ENCODE measurements around the gene DPH7.
"Not testable (repeated sequence)": the region's sequence is repeated elsewhere in the genome, so short reads cannot be mapped to it uniquely, and the experiment has no call there.

DPH7 gene

DNA sequence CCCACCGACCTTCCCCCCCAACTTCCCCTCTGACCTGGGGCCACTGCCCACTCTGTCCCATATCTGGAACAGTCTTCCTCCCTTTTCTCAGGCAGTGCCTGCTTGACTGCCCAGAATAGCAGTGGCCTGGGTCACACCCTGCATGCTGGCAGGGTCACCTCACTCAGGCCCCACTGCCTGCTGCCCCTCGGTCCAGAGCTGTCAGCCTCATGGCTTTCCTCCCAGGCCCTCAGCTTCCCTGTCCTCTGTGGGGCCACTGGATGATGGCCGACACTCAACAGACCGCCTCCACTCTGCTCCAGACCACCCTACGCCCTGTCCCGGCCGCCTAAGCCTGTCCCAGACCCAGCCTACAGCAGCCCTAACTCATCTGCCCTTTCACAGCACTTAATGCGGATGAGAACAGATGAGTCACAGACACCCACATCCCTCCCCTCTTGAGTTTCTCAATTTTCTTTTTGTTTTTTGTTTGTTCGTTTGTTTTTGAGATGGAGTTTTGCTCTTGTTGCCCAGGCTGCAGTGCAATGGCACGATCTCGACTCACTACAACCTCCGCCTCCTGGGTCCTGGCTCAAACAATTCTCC lies 34.5 kb downstream of the DPH7 start:
- no peak for DNase-seq

GRCh38 chr9:137543237-137543963 lies 35.3 kb downstream of the DPH7 start:
- DNase-seq = no peak

DNA sequence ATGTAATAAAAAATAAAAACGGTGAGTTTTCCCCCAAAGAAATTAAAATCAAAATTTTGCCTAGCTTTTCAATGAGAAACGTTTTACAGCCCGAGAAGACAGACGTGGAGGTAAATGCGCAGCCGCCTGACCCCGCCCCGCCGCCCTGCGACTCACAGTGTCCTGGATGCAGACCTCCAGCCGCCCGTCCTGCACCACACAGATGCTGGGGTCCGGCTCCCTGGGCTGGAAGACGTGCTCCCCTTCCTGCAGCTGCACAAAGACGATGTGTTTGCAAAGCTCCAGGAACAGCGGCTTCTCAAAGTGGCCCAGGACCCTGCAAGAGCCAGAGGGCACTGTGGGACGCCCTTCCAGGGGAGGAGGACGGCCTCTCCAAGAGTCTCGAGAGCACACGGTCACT lies 36.2 kb downstream of the DPH7 start:
- DNase-seq = no peak

GRCh38 chr9:137540536-137540935 lies 38.2 kb downstream of the DPH7 start:
- DNase-seq = peak; percentile 17

DNA sequence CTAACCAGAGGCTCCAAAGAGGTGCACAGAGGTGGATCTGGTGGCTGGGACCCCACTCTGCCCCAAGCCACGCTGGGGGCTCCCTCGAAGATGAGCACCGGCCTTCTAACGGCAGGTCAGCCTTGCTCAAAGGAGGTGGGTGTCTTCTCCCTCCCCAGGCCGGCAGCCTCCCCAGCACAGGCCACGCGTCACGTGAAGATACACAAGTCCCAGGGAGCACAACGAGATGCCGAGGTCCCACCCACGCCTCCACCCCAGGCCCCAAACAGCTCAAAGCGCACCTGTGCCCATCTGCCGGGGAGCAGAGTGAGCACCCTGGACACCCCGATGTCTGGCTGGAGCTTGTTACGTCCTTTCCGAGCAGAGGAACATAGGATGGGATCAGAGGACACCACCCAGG lies 40.7 kb downstream of the DPH7 start:
- DNase-seq = no peak

- not testable (repeated sequence) for DNase-seq
Observed at GRCh38 chr9:137536594-137537131, 42.1 kb downstream of the DPH7 start.

DNA sequence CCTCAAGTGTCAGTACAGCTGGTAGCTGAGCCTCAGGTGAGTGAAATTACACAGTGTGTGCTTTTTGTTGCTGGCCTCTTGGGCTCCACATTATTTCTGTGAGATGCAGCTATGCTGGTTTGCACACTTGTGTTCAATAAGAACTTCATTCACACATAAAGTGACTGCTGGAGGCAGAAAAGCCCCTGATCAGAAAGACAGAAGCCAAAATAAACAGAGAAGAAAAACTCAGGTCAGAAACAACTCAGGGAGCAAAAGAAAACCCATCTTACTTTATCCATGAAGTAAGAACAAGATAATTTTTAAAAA lies 43.7 kb downstream of the DPH7 start:
- DNase-seq = no peak

DNA sequence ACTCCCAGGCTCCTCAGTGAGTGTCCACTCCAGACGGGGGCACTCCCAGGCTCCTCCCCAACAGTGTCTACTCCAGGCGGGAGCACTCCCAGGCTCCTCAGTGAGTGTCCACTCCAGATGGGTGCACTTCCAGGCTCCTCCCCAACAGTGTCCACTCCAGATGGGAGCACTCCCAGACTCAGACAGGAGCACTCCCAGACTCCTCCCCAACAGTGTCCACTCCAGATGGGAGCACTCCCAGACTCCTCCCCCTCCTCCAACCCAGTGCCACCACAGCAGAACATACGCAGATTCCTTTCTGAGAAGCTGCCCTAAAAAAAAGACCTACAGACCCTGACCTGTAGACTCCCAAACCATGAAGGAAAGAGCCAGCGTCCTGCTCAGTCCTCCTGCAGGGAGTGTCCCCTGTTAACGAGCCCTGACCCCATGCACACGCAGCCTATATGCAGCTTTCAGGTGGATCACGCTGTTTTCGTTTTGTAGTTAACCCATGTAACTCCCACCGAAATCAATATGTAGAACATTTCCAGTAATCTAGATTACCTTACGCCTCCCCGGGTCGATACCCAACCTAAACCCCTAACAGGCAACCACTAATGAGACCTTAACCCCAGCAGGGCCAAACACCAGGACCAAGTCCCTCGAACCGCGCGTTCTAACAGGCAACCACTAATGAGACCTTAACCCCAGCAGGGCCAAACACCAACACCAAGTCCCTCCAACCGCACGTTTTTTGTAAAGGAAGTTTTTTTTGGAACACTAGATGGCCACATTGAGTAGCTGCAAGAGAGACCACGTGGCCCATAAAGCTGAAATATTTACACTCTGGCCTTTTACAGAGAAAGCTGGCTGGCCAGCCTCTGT lies 44.2 kb downstream of the DPH7 start:
- peak; percentile 50 for DNase-seq

DNA sequence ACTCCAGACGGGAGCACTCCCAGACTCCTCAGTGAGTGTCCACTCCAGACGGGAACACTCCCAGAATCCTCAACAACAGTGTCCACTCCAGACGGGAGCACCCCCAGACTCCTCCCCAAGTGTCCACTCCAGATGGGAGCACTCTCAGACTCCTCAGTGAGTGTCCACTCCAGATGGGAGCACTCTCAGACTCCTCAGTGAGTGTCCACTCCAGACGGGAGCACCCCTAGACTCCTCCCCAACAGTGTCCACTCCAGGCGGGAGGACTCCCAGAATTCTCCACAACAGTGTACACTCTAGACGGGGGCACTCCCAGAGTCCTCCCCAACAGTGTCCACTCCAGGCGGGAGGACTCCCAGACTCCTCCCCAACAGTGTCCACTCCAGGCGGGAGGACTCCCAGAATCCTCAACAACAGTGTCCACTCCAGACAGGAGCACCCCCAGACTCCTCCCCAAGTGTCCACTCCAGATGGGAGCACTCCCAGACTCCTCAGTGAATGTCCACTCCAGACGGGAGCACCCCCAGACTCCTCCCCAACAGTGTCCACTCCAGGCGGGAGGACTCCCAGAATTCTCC lies 45.7 kb downstream of the DPH7 start:
- not testable (repeated sequence) for DNase-seq

- DNase-seq = peak; percentile 39
Observed at GRCh38 chr9:137531099-137531765, 47.5 kb downstream of the DPH7 start.

DNA sequence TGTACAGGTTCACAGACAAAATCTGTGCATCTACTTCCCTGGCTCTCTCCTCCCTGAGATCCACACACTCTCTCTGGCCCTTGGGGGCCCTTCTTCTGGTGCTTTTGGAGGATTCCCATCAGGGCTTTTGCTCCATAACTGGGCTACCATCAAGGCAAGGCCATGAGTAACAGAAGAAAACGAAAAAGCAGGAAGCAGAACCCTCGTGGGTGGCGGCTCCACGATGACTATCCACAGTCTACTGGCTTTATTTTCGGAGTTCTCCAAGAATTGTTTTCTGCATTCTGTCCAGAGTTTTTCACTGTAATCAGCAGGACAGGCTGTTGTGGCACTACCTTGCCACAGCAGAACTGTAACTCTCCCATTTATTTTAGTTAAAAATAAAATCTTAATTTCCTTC lies 48.4 kb downstream of the DPH7 start:
- no peak for DNase-seq

- DNase-seq = no peak
Observed at GRCh38 chr9:137524981-137525317, 53.8 kb downstream of the DPH7 start.

- DNase-seq = no peak
Observed at GRCh38 chr9:137524161-137524980, 54.4 kb downstream of the DPH7 start.

GRCh38 chr9:137522746-137523455 lies 55.8 kb downstream of the DPH7 start:
- DNase-seq = no peak

GRCh38 chr9:137521405-137521985 lies 57.2 kb downstream of the DPH7 start:
- peak; percentile 54 for DNase-seq

- DNase-seq = no peak
Observed at GRCh38 chr9:137520614-137521404, 57.9 kb downstream of the DPH7 start.

DNA sequence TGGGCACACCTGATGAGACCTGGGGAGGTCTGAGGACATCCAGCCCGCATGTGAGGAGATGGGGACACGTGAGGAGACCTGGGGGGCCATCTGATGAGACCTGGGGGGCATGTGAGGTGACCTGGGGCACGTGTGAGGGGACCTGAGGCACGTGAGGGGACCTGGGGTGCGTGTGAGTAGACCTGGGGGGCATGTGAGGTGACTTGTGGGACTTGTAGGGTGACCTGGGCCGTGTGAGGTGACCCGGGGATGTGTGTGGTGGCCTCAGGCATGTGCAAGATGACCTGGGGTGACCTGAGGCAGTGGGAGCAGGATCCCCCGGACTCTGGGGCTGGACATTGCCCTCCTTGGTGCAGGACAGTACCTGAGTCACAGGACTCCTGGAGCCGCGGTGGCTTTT lies 59.2 kb downstream of the DPH7 start:
- no peak for DNase-seq

- DNase-seq = not testable (repeated sequence)
Observed at GRCh38 chr9:137518661-137519459, 59.9 kb downstream of the DPH7 start.
